Activated CD8-positive, alpha-beta T cell treated with anti-CD3 and anti-CD28 coated beads for 36 hours (primary cell): ENCODE measurements around the gene POC1B. TPM values are rescaled to one million over a fixed set of nuclear protein-coding genes. Genes with fewer than 3 reads are reported as not detected.

Experiments
- ATAC-seq: fragments of 200-7000 bp; cut with Tn5 transposase; one replicate; pipeline ENCODE4 v1.10.0; 2021; ENCODE audit warnings: mild to moderate bottlenecking, moderate library complexity
- CTCF ChIA-PET: fragments of 350-600 bp; sonication (Branson Sonifier 250); formaldehyde crosslinking; loops from one replicate; lab custom pipeline; 2021; ENCODE audit warnings: antibody characterized with exemption; lab: Charles Lee
- POLR2A ChIA-PET: fragments of 350-600 bp; sonication (Branson Sonifier 250); formaldehyde crosslinking; loops from one replicate; lab custom pipeline; 2021; ENCODE audit warnings: antibody characterized with exemption; lab: Charles Lee
- DNase-seq: peaks from one replicate; pipeline ENCODE4 v3.0.0-alpha.2; 2020
- H3K27ac Mint-ChIP-seq: one replicate; pipeline ENCODE4 v1.8.0; 2021; ENCODE audit warnings: mild to moderate bottlenecking, mixed read lengths
- H3K27me3 Mint-ChIP-seq: one replicate; pipeline ENCODE4 v1.8.0; 2021; ENCODE audit warnings: mixed read lengths
- H3K36me3 Mint-ChIP-seq: one replicate; pipeline ENCODE4 v1.8.0; 2021; ENCODE audit warnings: low read depth, mixed read lengths
- H3K4me1 Mint-ChIP-seq: one replicate; pipeline ENCODE4 v1.8.0; 2021; ENCODE audit warnings: low read depth, mixed read lengths
- H3K4me3 Mint-ChIP-seq: one replicate; pipeline ENCODE4 v1.8.0; 2021; ENCODE audit warnings: mild to moderate bottlenecking, moderate library complexity, mixed read lengths
- H3K9me3 Mint-ChIP-seq: one replicate; pipeline ENCODE4 v1.8.0; 2021; ENCODE audit warnings: mixed read lengths
- intact Hi-C: fragments of 100-400 bp; cut with micrococcal nuclease; formaldehyde crosslinking; loops from one replicate; pipeline ENCODE4 v1.10.0; 2022
- total RNA-seq, 2 experiments: library from RNA; stranded (reverse); gene quantifications; one replicate each; pipeline ENCODE4 v1.2.3, GENCODE V29; 2021
- TF ChIP-seq, protein P1 (sequence below): fragments of 200-600 bp; IDR thresholded peaks from one replicate; pipeline ENCODE4 v1.8.0; 2022; ENCODE audit warnings: antibody characterized with exemption, mild to moderate bottlenecking

Gene POC1B
- total RNA-seq, 2 experiments from 2014 or later = 31.9 to 34.8 TPM

DNA sequence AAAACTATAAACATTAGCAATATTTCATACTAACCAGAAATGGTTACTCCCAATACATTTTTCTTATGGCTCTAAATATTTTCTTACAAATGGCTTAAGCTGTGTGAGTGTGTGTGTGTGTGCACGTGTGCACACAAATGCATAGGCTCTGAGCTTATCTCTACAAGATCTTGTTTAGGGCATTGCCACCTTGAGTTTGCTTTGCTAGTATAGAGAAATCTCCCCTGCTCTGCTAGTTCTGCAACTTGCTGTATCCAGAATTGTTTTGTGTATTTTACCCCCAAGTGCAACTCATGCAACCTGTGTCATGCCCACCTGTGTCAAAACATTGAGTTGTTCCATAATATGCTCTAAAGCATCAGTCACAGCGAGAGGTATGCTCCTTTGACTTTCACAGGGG lies 101.0 kb downstream of the POC1B start:
- TF ChIP-seq, protein P1, sequence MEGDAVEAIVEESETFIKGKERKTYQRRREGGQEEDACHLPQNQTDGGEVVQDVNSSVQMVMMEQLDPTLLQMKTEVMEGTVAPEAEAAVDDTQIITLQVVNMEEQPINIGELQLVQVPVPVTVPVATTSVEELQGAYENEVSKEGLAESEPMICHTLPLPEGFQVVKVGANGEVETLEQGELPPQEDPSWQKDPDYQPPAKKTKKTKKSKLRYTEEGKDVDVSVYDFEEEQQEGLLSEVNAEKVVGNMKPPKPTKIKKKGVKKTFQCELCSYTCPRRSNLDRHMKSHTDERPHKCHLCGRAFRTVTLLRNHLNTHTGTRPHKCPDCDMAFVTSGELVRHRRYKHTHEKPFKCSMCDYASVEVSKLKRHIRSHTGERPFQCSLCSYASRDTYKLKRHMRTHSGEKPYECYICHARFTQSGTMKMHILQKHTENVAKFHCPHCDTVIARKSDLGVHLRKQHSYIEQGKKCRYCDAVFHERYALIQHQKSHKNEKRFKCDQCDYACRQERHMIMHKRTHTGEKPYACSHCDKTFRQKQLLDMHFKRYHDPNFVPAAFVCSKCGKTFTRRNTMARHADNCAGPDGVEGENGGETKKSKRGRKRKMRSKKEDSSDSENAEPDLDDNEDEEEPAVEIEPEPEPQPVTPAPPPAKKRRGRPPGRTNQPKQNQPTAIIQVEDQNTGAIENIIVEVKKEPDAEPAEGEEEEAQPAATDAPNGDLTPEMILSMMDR = no peak
- ChIA-PET CTCF (no interaction called here), POLR2A (no interaction called here)
- ATAC-seq (no peak), DNase-seq (no peak)
- H3K4me3 Mint-ChIP-seq = no peak overlapping the region
- no peaks in the 10 kb centered on the region for H3K27me3 Mint-ChIP-seq
- H3K4me1 Mint-ChIP-seq = peaks cover 19% of the 10 kb centered on the region
- no peaks in the 10 kb centered on the region for H3K9me3 Mint-ChIP-seq
- peaks cover 31% of the 10 kb centered on the region for H3K36me3 Mint-ChIP-seq
- H3K27ac Mint-ChIP-seq = no peak overlapping the region
- intact Hi-C loops = no loop called here

DNA sequence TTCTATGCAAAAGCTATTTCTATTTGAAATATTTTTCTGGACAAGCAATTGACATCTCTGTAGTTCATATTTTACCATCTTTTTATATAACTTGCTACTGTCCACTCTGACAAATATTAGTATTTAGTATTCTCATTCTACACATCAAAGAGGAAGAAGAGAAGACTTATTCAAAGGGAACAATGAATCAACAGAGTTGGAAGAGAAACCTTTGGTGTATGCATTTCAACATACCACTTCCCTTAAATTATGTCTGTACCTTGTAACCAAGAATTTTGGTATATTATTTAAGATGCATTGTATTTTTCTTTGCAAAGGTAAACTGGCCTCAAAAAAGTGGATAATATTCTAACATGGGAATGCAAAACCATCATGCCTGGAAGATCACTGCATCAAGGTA lies 101.5 kb downstream of the POC1B start:
- Mint-ChIP-seq H3K9me3 (no peaks in the 10 kb centered on the region), H3K4me3 (no peak overlapping the region), H3K4me1 (peaks cover 15% of the 10 kb centered on the region), H3K36me3 (peaks cover 27% of the 10 kb centered on the region), H3K27me3 (no peaks in the 10 kb centered on the region), H3K27ac (no peak overlapping the region)
- CTCF ChIA-PET = no interaction called here
- POLR2A ChIA-PET = no interaction called here
- intact Hi-C loops = no loop called here
- ATAC-seq = no peak
- no peak for DNase-seq
- TF ChIP-seq, protein P1 = no peak

DNA sequence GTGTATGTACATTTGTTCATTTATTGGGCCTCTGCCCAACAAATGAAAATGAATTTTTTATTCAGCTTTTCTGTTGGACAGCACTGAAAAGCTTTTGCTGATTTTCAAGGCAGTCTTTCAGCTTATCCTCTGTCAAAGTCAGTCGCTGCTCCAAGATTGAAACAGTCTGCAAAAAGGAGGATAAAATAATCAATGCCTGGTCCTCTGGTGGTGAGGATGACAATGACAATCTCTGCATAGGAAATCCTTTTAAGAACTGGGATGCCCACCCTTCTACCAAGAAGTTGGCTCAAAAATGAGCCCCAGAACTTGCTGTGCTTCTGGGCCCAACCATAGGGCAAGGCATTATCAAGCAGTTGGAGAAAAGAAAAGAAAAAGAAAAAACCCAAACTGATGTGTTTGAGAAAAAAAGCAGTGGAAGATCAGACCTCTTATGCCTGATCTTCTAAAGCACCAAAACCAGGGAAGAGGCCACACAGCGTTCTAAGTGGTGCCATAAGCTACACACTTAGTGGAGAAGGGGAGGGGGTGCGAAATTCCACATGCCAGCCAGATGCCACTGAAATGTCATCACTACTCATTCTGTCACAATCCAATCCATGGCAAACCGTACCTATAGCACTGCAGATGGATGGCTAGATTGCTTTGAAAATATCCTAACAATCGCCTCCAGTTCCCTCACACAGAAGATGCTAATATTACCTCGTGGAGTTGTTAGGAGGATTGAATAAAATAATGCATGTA lies 104.6 kb downstream of the POC1B start:
- Mint-ChIP-seq H3K9me3 (no peaks in the 10 kb centered on the region), H3K4me1 (peaks cover 4% of the 10 kb centered on the region), H3K27me3 (no peaks in the 10 kb centered on the region), H3K27ac (no peak overlapping the region), H3K36me3 (peaks cover 26% of the 10 kb centered on the region), H3K4me3 (no peak overlapping the region)
- ChIA-PET CTCF (interaction anchor here (1.8 kb wide), 1 partner anchor 8 kb away, joined by 3 read pairs; no protein-coding TSS in a partner anchor), POLR2A (no interaction called here)
- ATAC-seq = no peak
- intact Hi-C loops = no loop called here
- no peak for DNase-seq
- TF ChIP-seq, protein P1 = no peak

DNA sequence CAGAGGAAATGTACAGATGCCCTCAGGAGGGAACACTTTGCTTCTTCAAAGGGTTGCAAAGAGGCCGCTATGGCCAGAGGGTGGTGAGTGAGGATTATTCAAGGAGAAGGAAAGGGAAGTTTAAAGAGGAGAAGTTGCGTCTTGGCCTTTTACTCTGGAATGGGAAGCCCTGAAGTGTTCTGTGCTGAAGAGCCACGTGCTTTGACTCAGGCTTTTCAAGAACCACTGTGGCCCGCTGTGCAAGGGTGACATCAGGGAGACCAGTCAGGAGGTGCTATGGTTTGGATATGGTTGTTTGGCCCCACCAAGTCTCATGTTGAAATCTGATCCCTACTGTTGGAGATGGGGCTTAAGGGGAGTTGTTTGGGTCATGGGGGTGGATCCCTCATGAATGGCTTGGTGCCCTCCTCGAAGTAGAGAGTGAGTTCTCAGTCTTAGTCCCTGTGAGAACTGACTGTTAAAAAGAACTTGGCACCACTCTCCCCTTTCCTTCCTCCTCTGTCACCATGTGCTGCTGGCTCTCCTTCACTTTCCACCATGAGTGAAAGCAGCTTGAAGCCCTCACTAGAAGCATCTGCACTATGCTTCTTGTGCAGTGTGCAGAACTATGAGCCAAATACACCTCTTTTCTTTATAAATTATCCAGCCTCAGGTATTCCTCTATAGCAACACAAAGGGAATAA lies 107.5 kb downstream of the POC1B start:
- no peak overlapping the region for H3K4me3 Mint-ChIP-seq
- CTCF ChIA-PET = no interaction called here
- TF ChIP-seq, protein P1 = no peak

More for the DNA sequence above, 107.5 kb downstream of the POC1B start:
- H3K9me3 Mint-ChIP-seq = no peaks in the 10 kb centered on the region
- POLR2A ChIA-PET = no interaction called here
- no peak overlapping the region for H3K27ac Mint-ChIP-seq
- ATAC-seq (no peak), DNase-seq (no peak)
- peaks cover 9% of the 10 kb centered on the region for H3K36me3 Mint-ChIP-seq
- H3K4me1 Mint-ChIP-seq = peaks cover 4% of the 10 kb centered on the region
- intact Hi-C loops = no loop called here
- H3K27me3 Mint-ChIP-seq = no peaks in the 10 kb centered on the region
